PC-9 (cell line): Measurements from ENCODE around the gene PDE3A. TPM values are rescaled to one million over a fixed set of nuclear protein-coding genes. Genes with fewer than 3 reads are reported as not detected.

Experiments used
- BruUV-seq: library from RNA; stranded (reverse); fragments of 400-500 nt; replicated peaks from 2 replicates; lab custom pipeline; 2021; lab: Mats Ljungman, UMichigan
- CTCF ChIA-PET: fragments of 300-600 bp; sonication (Branson Sonifier 250); formaldehyde crosslinking; loops from one replicate; lab custom pipeline; 2022; ENCODE audit warnings: antibody characterized with exemption; lab: Charles Lee
- POLR2A ChIA-PET: fragments of 300-600 bp; sonication (Branson Sonifier 250); formaldehyde crosslinking; loops from one replicate; lab custom pipeline; 2022; ENCODE audit warnings: antibody characterized with exemption; ENCODE audit not compliant: unreplicated experiment; lab: Charles Lee
- DNase-seq, 2 experiments: peaks; one replicate each; pipeline versions ENCODE4 v3.0.0 to v3.0.0-alpha.2; 2015 to 2022; ENCODE audit warnings: mixed read lengths in 1 of 2
- H2AFZ ChIP-seq: fragments of 200-600 bp; sonication (generic); 2 replicates; pipeline ENCODE4 v1.8.1; 2017; ENCODE audit warnings: antibody characterized with exemption
- H3F3A ChIP-seq: fragments of 200-600 bp; sonication (generic); 2 replicates; pipeline ENCODE4 v1.8.1; 2017; ENCODE audit warnings: antibody characterized with exemption, mild to moderate bottlenecking, low read depth; ENCODE audit not compliant: insufficient read depth
- H3K27ac ChIP-seq: fragments of 200-600 bp; sonication (generic); 2 replicates; pipeline ENCODE4 v1.6.1; 2016; ENCODE audit warnings: mixed run types
- H3K27me3 ChIP-seq: fragments of 200-600 bp; sonication (generic); 2 replicates; pipeline ENCODE4 v1.6.1; 2016; ENCODE audit warnings: low read depth, mixed run types; ENCODE audit not compliant: insufficient read depth
- H3K36me3 ChIP-seq: fragments of 200-600 bp; sonication (generic); 2 replicates; pipeline ENCODE4 v1.6.1; 2016; ENCODE audit warnings: low read depth, mixed run types
- H3K4me1 ChIP-seq: fragments of 200-600 bp; sonication (generic); replicated peaks from 2 replicates; pipeline ENCODE4 v1.6.1; 2016; ENCODE audit warnings: mixed run types; ENCODE audit not compliant: insufficient read depth
- H3K4me2 ChIP-seq: fragments of 200-600 bp; sonication (generic); 2 replicates; pipeline ENCODE4 v1.6.1; 2017; ENCODE audit warnings: mixed run types
- H3K4me3 ChIP-seq: fragments of 200-600 bp; sonication (generic); 2 replicates; pipeline ENCODE4 v1.6.1; 2016; ENCODE audit warnings: mixed run types
- H3K79me2 ChIP-seq: fragments of 200-600 bp; sonication (generic); 2 replicates; pipeline ENCODE4 v1.6.1; 2017; ENCODE audit warnings: low read depth, mixed run types
- H3K9me2 ChIP-seq: fragments of 200-600 bp; sonication (generic); 2 replicates; pipeline ENCODE4 v1.8.1; 2017; ENCODE audit warnings: mild to moderate bottlenecking; ENCODE audit not compliant: insufficient read depth
- H3K9me3 ChIP-seq: fragments of 200-600 bp; sonication (generic); 2 replicates; pipeline ENCODE4 v1.8.1; 2016; ENCODE audit warnings: low read depth; ENCODE audit not compliant: insufficient read depth
- H4K20me1 ChIP-seq: fragments of 200-600 bp; sonication (generic); 2 replicates; pipeline ENCODE4 v1.8.1; 2017; ENCODE audit not compliant: insufficient read depth
- EZH2 ChIP-seq: fragments of 200-600 bp; sonication (generic); IDR thresholded peaks from 2 replicates; pipeline ENCODE4 v1.8.0; 2017; ENCODE audit warnings: antibody characterized with exemption, low read depth
- intact Hi-C: fragments of 100-400 bp; cut with micrococcal nuclease; formaldehyde crosslinking; loops from one replicate; pipeline ENCODE4 v1.10.0; 2022; ENCODE audit not compliant: unreplicated experiment
- total RNA-seq: library from RNA; stranded (reverse); gene quantifications from 2 replicates; pipeline ENCODE4 v1.2.3, GENCODE V29; 2021
- TF ChIP-seq, protein P1 (sequence below): fragments of 200-600 bp; sonication (generic); conservative IDR thresholded peaks from 2 replicates; pipeline ENCODE4 v1.6.1; 2017; ENCODE audit warnings: mixed run types, antibody characterized with exemption, mild to moderate bottlenecking, moderate library complexity

Gene PDE3A
- total RNA-seq, 1 experiment from 2014 or later, result not detected

DNA sequence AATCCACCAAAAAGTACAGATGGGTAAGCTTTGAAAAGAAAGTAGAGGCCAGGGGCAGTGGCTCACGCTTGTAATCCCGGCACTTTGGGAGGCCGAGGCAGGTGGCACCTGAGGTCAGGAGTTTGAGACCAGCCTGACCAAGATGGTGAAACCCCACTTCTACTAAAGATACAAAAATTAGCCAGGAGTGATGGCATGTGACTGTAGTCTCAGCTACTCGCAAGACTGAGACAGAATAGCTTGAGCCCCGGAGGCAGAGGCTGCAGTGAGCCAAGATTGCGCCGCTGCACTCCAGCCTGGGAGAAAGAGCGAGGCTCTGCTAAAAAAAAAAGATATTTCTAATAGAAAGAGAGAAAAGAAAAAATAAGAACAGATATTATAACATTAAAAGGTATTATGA lies 192.6 kb downstream of the PDE3A start:
- H3K36me3 ChIP-seq, result no peaks in the 10 kb centered on the region
- no peak overlapping the region for H3K4me2 ChIP-seq
- no TSS peak for BruUV-seq
- H3F3A ChIP-seq, result no peaks in the 10 kb centered on the region
- no peaks in the 10 kb centered on the region for H3K9me2 ChIP-seq
- no peaks in the 10 kb centered on the region for H3K9me3 ChIP-seq
- H3K27me3 ChIP-seq, result no peaks in the 10 kb centered on the region
- H2AFZ ChIP-seq, result no peak overlapping the region
- no peak for DNase-seq
- no peaks in the 10 kb centered on the region for H3K4me1 ChIP-seq
- intact Hi-C loops, result no loop called here
- no peak overlapping the region for H3K27ac ChIP-seq
- CTCF ChIA-PET, result no interaction called here
- H3K4me3 ChIP-seq, result no peak overlapping the region
- H4K20me1 ChIP-seq, result no peaks in the 10 kb centered on the region
- no peaks in the 10 kb centered on the region for H3K79me2 ChIP-seq
- TF ChIP-seq EZH2, result no peak
- TF ChIP-seq, protein P1, sequence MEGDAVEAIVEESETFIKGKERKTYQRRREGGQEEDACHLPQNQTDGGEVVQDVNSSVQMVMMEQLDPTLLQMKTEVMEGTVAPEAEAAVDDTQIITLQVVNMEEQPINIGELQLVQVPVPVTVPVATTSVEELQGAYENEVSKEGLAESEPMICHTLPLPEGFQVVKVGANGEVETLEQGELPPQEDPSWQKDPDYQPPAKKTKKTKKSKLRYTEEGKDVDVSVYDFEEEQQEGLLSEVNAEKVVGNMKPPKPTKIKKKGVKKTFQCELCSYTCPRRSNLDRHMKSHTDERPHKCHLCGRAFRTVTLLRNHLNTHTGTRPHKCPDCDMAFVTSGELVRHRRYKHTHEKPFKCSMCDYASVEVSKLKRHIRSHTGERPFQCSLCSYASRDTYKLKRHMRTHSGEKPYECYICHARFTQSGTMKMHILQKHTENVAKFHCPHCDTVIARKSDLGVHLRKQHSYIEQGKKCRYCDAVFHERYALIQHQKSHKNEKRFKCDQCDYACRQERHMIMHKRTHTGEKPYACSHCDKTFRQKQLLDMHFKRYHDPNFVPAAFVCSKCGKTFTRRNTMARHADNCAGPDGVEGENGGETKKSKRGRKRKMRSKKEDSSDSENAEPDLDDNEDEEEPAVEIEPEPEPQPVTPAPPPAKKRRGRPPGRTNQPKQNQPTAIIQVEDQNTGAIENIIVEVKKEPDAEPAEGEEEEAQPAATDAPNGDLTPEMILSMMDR, result no peak
- POLR2A ChIA-PET, result no interaction called here

DNA sequence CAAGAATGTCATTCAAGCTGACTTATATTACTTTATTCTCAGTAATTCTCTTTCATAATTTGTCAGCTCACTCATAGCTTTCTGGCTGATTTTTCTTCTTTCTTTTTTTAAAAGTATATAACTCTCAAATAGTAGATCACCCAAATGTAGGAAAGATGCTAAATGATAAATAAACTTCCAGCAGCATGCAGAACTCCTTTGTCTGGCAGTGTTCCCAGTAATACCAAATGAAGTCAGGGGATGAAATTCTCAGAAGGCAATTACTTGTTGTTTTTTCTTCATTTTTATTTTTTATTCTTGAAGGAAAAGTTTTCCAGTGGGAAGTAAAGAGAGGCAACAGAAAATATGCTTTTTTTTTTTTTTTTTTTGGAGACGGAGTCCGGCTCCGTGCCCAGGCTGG lies 193.5 kb downstream of the PDE3A start:
- Histone ChIP-seq H3F3A (no peaks in the 10 kb centered on the region), H2AFZ (no peak overlapping the region), H3K36me3 (no peaks in the 10 kb centered on the region), H3K79me2 (no peaks in the 10 kb centered on the region), H3K27me3 (no peaks in the 10 kb centered on the region), H4K20me1 (no peaks in the 10 kb centered on the region), H3K9me2 (no peaks in the 10 kb centered on the region), H3K4me1 (no peaks in the 10 kb centered on the region), H3K4me2 (no peak overlapping the region), H3K9me3 (no peaks in the 10 kb centered on the region), H3K27ac (no peak overlapping the region), H3K4me3 (no peak overlapping the region)
- ChIA-PET CTCF (no interaction called here), POLR2A (no interaction called here)
- no peak for DNase-seq
- intact Hi-C loops, result no loop called here
- no TSS peak for BruUV-seq
- no peak for TF ChIP-seq EZH2
- TF ChIP-seq, protein P1, result no peak

DNA sequence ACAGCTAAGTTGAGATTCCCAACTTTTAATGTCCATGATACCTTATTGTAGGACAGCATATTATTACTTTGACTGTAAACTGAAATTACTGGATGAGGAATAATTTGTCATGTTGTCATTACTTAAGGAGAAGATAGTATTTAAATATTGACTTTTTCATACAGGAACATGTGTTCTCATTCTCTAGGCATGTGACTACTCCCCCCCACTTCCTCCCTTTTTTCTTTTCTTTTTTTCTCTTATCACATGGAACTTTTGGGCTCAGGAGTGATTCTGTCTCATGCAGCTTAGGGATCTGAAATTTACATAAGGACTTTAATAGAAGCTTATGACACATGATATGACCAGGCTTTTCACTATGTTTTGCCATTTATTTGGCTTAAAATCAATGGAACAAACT lies 199.1 kb downstream of the PDE3A start:
- H3K27me3 ChIP-seq, result no peaks in the 10 kb centered on the region
- 0 out of 2 replicates have a peak, but pooled peaks cover 5% of the 10 kb centered on the region for H3K9me2 ChIP-seq
- TF ChIP-seq EZH2, result no peak
- TF ChIP-seq, protein P1, result no peak
- no peaks in the 10 kb centered on the region for H3F3A ChIP-seq
- no peak overlapping the region for H3K4me3 ChIP-seq
- H3K79me2 ChIP-seq, result no peaks in the 10 kb centered on the region
- CTCF ChIA-PET, result no interaction called here
- no peaks in the 10 kb centered on the region for H3K36me3 ChIP-seq
- no peak for DNase-seq
- intact Hi-C loops, result no loop called here
- no peaks in the 10 kb centered on the region for H3K4me1 ChIP-seq
- H2AFZ ChIP-seq, result no peak overlapping the region
- POLR2A ChIA-PET, result no interaction called here
- no peaks in the 10 kb centered on the region for H4K20me1 ChIP-seq
- no peaks in the 10 kb centered on the region; the same call in 1 of the 2 replicates for H3K9me3 ChIP-seq
- no peak overlapping the region for H3K27ac ChIP-seq
- BruUV-seq, result no TSS peak
- H3K4me2 ChIP-seq, result no peak overlapping the region
